GM21390 (cell line): ENCODE results near the gene UNC5CL.
A peak's percentile ranks its signal among the peaks of the same experiment; 100 is the strongest.
"Not testable (repeated sequence)": the region's sequence is repeated elsewhere in the genome, so short reads cannot be mapped to it uniquely, and the experiment has no call there.

Experiments used
- ATAC-seq: cut with Tn5 transposase; IDR thresholded peaks from one replicate; pipeline ENCODE4 v1.9.1; 2021; ENCODE audit not compliant: unreplicated experiment

Gene UNC5CL

DNA sequence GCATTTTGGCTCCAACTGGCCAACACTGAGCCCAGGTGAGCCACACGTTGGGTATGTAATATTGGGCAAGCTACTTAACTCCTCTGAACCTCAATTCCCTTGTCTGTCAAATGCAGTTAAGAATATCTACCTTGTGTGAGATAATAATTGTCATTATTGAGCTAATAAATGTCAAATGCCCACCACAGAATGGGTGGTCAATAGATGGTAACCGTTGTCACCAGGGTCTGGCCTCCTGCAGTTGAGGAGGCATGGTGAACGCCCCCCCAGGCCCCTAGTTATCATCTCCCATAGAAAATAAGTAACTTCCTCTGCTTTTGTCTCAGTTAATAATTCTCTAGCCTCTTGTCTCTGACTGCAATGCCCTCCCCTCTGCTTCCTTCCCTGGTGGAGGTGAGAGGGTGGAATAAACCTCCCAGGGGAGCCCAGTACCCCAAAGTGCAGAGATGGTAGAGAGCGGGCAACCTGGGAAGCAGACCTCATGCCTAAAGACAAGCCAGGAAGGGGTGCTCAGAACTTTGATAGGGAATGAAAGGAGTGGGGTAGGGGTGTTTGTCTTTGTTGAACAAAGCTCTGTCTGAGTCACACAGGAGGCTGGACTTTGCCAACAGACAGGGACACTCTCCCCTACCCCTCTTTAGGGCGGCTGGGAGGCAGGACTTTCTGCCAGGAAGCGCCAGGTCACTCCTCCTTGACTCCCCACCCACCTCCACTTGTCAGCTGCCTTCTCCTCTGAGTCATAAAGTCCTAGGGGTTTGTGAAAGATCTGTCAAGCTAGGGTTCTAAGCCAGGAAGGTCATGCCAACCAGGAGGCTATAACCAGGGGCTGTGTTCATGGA is 1.3 kb upstream of the UNC5CL start:
- no peak for ATAC-seq

- no peak for ATAC-seq
Observed at GRCh38 chr6:41038205-41038604, 816 bp downstream of the UNC5CL start.

- ATAC-seq = no peak
Observed at GRCh38 chr6:41037107-41037900, 1.7 kb downstream of the UNC5CL start.

DNA sequence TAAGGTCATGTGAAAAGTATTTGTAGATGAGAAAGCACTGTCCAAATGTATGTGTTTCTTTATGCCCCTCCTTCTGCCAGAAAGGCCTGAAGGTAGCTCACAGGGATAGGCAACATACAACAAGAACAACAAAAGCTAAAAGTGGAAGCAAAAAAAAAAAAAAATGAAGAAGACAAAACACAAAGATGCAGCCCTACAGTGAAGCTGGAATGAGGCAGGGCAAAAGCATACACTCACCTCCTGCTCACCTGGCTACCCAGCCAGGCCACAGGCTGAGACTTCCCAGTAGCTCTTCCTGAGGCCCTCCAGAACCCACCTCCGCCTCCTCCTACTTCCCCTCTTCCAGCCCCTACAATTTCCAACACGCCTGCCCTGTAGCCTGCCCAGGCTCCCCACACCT is 2.4 kb downstream of the UNC5CL start:
- no peak for ATAC-seq

DNA sequence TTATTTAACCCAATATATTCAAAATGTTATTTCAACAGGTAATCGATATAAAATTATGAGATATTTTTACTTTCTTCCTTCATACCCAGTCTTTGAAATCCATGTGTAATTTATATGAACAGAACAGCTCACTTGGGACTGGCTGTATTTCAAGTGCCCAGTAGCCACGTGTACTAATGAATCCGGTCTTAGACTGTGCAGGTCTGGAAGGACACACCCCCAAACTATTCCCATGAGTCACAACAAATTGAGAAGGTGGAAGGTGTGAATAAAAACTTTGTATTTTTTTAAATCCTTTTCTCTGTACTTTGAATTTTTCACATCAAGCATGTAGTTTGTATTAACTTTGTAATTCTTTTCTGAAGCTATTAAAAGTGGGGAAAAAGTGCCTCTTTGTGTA is 2.8 kb downstream of the UNC5CL start:
- no peak for ATAC-seq

DNA sequence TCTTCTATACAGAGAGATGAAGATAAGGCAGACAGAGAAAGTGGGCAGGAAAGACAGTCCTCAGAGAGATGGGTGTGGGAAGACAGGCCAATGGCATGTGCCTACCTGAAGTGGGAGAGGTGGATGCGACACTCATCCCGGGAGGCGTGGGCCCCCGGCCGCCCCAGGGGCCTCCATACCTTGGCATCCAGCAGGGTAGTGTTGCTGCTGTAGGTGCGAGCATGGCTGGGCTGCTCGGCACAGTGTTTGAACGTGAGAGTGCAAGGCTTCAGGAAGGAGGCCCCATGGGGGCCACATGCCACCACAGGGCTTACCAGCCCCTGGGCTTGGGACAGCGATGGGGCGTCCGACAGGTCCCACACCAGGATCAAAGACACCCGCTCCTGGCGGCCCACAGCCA is 5.2 kb downstream of the UNC5CL start:
- no peak for ATAC-seq

GRCh38 chr6:41032830-41033229 is 6.2 kb downstream of the UNC5CL start:
- no peak for ATAC-seq

- ATAC-seq = no peak
Observed at GRCh38 chr6:41028561-41029412, 10.2 kb downstream of the UNC5CL start.

- ATAC-seq = peak; percentile 90
Observed at GRCh38 chr6:41027799-41028560, 11.0 kb downstream of the UNC5CL start.

DNA sequence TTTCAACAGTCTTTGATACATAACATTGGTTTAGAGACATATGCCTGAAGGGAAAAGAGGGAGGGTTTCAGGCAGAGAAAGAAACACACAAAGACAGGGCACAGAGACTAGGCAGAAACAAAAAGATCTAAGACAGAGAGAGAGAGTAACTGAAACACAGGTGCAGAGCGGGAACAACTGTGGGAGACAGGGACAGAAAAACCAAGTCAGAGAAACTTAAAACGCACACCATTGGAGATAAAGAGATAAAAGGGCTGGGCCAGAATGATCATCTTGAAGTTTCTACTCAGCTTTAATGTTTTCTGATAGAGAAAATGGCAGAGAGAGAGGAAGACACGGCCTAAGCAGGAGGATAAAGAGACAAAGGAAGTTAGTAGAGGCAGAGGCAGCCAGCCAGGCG is 11.8 kb downstream of the UNC5CL start:
- no peak for ATAC-seq

DNA sequence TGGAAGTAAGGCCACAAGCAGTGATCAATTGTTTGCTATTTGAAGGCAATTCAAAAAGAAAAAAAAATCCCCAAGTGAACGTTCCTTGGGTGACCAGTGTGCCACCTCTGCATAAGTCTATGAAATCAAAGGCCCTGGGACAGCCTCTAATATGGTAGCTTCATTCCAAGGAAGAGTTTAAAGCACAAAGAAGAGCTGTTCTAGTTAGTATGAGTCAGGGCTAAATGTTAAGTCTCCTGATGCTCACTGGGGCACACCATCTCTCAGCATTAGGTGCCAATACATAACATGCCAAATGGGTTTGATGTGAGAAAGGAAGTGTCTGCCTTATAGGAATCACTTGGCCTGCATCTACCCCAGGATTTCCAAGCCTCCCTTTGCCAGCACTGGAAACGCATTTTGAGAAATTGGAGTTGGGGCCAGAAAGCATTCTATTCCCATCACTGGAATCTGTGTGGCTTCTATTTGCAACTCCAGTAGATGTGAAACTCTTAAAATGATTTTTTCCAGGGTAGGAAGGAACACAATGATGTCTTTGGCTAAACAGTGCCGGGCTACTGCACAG is 13.0 kb downstream of the UNC5CL start:
- ATAC-seq = no peak

- ATAC-seq = no peak
Observed at GRCh38 chr6:41023114-41023513, 15.9 kb downstream of the UNC5CL start.

GRCh38 chr6:41022294-41022693 is 16.7 kb downstream of the UNC5CL start:
- no peak for ATAC-seq

GRCh38 chr6:41021832-41022231 is 17.2 kb downstream of the UNC5CL start:
- ATAC-seq = no peak

- ATAC-seq = no peak
Observed at GRCh38 chr6:41017663-41018062, 21.4 kb downstream of the UNC5CL start.

- ATAC-seq = not testable (repeated sequence)
Observed at GRCh38 chr6:41015860-41016259, 23.2 kb downstream of the UNC5CL start.

- ATAC-seq = no peak
Observed at GRCh38 chr6:41014780-41015179, 24.2 kb downstream of the UNC5CL start.

- ATAC-seq = no peak
Observed at GRCh38 chr6:41013466-41014153, 25.4 kb downstream of the UNC5CL start.

GRCh38 chr6:41011673-41012072 is 27.3 kb downstream of the UNC5CL start:
- ATAC-seq = no peak

- ATAC-seq = no peak
Observed at GRCh38 chr6:41009669-41010068, 29.4 kb downstream of the UNC5CL start.
